ENCODE results near the gene ACTA1.

DNA sequence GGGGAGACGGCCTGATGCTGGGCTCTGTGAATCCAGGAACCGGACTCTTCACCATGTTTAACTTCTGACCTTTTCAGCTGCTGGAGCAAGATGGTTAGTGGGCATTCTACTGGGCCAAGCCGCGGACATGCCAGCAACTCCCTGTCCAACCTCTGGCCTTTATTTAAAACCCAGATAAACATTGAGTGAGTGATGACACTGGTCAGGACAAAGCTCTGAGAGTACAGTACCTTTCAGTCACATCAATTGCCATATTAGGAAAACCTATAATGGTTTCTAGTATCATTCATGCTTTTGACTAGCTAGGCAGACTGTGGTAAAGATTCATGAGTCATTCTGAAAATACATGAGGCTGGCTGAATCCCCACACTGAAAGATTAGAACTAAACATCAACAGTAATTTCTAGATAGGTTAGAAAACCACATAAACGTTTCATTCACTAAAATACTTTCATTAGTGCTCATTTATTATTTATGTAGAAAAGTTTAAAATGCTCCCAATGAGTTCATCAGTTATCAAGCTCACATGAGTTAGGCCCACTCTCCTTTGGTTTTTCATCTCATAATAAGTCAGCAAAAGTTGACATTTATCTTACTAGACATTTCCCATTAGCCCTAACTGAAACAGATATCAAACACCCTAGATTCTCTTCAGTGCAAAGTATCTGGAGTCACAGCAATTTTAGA is 7.1 kb upstream of the ACTA1 start:
- TF ChIP-seq, protein P1, sequence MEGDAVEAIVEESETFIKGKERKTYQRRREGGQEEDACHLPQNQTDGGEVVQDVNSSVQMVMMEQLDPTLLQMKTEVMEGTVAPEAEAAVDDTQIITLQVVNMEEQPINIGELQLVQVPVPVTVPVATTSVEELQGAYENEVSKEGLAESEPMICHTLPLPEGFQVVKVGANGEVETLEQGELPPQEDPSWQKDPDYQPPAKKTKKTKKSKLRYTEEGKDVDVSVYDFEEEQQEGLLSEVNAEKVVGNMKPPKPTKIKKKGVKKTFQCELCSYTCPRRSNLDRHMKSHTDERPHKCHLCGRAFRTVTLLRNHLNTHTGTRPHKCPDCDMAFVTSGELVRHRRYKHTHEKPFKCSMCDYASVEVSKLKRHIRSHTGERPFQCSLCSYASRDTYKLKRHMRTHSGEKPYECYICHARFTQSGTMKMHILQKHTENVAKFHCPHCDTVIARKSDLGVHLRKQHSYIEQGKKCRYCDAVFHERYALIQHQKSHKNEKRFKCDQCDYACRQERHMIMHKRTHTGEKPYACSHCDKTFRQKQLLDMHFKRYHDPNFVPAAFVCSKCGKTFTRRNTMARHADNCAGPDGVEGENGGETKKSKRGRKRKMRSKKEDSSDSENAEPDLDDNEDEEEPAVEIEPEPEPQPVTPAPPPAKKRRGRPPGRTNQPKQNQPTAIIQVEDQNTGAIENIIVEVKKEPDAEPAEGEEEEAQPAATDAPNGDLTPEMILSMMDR (conservative IDR thresholded peaks at IDR 0.05; ENCODE audit: low read depth, low read length), result no peak
- no peak for TF ChIP-seq EZH2 (IDR thresholded peaks at IDR 0.05; ENCODE audit: borderline replicate concordance, low read depth, low read length, poor library complexity, severe bottlenecking)

Data from A673 (cell line).